ENCODE results near the gene UBXN7.
"Not testable (repeated sequence)": the region's sequence is repeated elsewhere in the genome, so short reads cannot be mapped to it uniquely, and the experiment has no call there.

Gene UBXN7

DNA sequence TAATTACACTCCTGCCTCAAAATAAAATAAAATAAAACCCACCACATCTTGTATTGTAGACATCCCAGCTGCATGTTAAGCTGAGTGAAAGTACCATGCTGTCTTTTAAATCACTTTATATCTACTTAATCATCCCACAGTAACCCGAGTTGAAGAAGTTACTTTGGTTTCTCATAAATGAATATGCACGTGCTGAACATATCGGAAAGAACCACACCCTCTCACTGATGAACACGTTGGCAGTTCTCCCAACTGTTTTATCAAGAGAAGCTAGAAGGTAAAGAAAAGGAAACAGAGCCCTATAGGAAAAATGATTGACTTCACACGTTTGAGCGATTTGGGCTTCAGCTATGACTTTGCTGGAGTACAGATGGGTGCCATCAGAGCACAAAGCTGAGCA is 78.1 kb downstream of the UBXN7 start:
- no peak for DNase-seq

DNA sequence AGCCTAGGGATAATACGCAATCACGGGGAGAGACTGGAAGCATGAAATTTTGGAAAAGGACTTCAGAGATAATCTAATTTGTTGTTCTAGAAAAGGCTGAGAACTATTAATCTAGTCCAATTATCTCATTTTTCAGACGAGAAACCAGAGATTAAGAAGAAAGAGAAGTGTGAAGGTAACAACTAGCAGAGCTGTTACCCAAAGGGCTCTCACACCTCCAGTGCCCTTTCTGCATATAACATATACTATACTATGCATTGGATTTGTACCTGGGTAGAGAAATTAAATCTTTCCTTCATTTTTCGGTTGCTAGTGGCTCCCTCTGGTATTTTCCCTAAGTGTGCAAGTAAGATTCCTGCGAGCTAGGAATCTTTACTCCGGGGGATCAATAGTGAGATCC is 80.7 kb downstream of the UBXN7 start:
- DNase-seq, result no peak

DNA sequence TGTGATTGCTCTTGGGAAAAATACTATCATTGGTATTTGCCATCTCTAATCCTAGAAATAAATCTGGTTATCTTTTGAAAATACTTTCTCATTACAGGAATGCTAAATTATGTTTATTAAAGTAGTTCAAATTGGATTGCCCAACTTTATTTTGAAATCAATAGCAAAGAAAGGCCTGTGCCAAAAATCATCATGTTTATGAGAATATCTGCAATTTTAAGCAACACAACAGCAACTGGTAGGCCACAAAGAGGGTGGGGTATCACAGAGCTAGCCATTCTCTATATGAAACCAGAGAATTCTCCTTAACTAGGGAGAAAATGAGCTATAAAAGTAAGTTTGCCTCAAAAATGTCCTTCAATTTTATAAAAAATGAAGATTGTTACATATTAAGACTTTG is 82.2 kb downstream of the UBXN7 start:
- no peak for DNase-seq

DNA sequence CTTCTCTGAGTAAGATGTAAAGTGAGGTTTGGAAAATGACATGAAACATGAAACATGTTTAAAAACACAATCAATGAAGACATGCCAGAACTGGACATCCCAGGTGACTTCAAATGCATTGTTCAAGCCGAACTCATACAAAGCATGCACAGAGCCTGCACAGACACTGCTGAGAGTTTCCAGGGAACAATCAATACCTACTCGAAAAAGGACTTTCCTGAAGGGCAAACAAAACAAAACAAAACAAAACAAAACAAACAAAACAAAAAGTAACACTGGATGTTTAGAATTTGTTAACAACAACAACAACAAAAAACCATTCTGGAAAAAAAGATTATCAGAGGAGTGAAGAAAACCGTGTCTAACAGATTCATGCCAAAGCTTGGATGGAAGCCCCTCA is 83.5 kb downstream of the UBXN7 start:
- DNase-seq, result no peak

DNA sequence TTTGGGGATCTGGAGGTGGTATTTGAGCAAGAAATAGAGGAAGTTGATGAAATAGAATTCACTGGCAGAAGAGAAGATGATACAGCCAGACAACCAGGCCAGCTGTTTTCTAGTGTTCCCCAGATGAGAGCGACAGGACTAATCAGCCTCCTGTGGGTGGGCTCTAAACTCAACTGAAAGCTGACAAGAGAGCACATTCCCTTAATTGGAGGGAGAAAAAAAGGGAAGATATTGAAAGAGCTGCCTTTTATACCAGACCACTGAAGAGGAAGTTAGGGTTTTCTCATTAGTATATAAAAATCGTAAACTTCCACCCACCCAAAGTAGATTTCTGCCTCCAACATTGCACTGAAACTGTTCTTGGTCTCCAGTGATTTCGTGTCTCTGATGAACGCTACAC is 87.6 kb downstream of the UBXN7 start:
- no peak for DNase-seq

DNA sequence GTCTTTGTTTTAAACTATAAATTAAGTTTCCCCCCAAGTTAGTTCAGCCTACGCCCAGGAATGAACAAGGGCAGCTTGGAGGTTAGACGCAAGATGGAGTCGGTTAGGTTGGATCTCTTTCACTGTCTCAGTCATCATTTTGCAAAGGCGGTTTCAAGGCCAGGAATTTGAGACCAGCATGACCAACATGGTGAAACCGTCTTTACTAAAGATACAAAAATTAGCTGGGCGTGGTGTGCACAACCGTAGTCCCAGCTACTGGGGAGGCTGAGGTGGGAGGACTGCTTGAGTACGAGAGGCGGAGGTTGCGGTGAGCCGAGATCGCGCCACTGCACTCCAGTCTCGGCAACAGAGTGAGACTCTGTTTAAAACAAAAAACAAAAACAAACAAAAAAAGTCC is 88.3 kb downstream of the UBXN7 start:
- not testable (repeated sequence) for DNase-seq

DNA sequence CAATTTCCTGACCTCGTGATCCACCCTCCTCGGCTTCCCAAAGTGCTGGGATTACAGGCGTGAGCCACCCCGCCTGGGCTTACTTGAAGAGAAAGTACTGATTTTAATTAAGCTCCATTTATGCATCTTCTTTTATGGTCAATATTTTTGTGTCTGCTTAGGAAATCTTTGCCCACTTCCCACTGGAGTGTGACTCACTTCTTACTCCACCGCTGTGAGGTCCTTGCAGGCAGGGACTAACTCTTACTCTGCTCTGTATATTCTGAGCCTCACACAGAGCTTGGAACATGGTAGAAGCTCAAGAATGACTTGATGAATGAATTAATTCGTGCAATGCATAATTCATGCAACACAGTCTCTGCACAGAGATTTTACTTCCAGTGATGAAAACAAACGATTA is 91.1 kb downstream of the UBXN7 start:
- no peak for DNase-seq

DNA sequence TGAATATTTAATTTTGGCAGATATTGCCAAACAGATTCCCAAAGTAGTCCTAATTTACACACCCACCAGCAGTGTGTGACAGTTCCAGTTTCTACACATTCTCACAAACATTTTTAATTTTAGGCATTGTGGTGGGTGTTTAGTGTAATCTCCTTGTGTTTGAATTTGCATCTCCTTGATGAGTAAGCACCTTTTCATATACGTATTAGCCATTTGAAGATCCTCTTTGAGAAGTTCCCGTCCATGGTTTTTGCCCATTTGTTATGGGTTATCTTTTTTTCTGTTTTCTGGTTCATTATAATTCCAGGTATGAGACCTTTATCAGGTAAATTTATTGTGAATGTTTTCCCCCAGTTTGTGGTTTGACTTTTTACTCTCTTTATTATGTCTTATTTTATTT is 91.8 kb downstream of the UBXN7 start:
- no peak for DNase-seq

DNA sequence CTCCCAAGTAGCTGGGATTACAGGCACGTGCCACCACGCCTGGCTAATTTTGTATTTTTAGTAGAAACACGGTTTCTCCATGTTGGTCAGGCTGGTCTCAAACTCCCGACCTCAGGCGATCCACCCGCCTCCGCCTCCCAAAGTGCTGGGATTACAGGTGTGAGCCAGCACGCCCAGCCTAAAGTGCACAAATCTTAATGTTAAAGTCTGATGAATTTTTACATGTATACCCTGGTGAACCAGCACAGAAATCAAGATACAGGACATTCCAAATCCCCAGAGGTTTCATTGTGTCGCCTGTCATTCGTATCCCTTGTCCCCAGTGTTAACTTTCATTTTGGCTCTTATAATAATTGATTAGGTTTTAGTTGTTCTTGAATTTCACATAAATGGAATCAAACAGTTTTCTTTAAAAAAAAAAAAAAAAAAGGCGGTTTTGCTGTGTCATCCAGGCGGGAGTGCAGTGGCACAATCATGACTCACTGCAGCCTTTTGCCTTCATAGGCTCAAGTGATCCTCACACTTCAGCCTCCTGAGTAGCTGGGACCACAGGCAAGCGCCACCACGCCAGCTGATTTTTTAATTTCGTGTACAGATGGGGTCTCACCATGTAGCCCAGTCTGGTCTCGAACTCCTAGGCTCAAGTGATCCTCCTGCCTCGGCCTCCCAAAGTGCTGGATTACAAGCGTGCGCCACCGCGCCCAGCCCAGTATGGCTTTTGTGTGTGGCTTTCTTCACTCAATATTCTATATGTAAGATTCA is 92.6 kb downstream of the UBXN7 start:
- no peak for DNase-seq

DNA sequence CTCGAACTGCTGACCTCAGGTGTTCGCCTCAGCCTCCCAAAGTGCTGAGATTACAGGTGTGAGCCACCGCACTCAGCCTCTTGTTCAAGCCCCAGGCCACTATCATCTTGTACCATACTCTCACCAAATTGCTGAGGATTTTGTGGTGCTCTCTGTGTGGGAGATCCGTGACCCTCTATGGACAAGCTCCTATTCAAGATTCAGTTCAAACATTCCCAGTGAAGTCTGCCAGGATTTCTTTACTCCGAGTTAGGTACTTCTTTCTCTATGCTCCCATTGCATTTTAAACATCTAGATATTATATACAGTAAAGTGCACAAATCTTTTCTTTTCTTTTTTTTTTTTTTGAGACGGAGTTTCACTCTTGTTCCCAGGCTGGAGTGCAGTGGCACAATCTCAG is 93.2 kb downstream of the UBXN7 start:
- no peak for DNase-seq

DNA sequence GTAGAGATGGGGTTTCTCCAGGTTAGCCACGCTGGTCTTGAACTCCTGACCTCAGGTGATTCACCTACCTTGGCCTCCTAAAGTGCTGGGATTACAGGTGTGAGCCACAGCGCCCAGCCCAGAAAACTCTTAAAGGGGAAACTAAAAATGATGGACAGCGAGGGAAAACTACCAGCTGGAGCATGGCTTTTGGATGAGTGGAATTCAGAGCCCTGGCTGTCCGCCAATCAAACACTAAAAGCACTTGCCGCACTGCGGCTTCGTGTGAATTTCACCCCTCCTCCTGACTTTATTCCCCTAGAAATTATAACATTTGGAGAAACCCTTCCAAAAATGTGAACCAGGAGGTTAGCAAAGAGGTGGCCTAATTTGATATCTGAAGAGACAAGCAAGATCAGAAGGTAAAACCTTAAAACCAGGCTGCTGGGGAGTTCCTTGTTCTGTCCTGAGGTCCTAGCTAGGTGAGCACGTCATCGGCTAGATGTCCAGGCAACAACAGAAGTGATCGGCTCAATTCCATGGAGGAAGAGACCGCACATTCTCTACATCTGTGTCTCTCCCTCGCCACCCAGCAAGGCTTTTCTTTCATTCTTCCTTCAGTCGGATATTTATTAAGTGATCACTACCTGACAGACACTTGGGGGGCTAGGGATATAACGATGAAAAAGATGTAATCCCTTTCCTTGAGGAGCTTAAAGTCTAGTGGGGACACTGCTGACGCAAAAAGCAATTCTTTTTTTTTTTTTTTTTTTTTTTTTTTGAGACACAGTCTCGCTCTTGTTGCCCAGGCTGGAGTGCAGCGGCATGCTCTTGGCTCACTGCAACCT is 95.7 kb downstream of the UBXN7 start:
- DNase-seq, result no peak

DNA sequence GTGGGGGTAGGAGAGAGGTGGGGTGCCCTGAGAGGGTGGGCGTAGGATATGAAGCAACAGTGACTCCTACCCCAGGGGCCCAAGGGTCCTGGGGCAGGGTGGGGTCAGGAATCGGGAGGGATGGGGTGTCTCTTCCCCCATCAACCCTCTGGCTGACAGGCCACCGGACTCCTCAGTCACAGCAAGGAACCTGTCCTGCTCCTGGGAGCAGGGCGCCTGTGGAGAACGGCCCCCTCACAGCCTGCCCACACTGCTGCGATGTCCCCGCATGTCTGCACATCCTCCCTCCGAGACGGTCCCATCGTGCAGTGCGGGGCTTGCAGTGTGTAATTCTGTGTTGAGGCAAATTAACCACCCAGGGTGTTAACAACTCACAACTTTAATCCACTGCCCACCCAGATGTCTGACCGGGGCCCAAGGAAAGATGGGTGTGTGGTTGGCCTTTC is 96.7 kb downstream of the UBXN7 start:
- DNase-seq, result no peak

DNA sequence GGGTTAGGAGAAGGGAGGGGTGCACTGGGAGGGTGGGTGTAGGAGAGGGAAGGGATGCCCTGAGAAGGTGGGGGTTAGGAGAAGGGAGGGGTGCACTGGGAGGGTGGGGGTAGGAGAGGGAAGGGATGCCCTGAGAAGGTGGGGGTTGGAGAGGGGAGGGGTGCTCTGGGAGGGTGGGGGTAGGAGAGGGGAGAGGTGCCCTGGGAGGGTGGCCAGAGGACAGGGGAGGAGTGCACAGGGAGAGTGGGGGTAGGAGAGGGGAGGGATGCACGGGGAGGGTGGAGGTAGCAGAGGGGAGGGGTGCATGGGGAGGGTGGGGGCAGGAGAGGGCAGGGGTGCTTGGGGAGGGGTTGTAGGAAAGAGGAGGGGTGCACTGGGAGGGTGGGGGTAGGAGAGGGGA is 97.2 kb downstream of the UBXN7 start:
- DNase-seq, result no peak

DNA sequence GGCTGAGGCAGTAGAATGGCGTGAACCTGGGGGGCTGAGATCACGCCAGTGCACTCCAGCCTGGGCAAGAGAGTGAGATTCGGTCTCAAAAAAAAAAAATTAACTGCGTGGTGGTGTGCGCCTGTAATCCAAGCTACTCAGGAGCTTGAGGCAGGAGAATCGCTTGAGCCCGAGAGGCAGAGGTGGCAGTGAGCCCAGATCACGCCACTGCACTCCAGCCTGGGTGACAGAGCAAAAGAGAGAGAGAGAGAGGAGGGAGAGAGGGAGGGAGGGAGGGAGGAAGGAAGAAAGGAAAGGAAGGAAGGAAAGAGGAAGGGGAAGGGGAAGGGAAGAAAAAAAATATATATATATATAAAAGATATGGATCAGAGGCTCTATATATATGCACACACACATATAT is 100.1 kb downstream of the UBXN7 start:
- DNase-seq, result no peak

DNA sequence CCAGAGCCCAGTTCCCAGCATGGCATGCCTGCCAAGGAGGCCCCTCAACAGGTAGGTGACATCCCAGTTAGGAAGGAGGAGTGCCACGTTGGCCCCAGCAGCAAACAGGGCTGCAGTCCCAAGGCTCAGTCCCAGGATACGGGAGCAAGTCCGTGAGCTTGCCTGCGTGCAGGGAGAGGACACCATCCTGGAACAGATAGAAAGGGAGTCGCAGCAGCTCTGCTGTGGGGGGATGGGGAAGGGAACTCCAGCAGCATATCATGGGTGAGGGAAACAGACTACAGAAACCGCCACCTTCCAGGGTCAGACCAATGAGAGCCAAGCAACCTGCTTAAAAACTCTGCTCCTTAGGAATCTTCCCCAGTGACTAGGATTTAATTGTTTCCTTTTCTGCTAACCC is 104.8 kb downstream of the UBXN7 start:
- no peak for DNase-seq

DNA sequence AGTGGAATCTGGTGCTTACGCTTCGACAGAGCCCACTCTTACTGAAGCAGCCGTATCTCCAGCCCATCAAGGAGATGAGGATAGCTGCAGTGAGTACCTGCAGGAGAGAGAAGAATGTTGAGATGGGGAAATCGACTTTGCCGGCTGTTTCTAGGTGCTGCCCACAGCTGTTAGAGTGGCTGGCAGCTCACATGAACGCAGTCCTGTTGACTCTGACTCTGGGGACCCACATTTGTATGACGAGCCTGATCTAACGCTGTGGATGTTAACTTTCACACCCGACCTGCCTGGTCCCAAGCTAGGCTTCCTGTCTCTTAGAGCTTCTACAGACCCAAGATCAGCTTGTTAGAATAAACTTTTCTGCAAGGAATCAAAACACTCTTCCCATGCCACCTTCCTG is 105.3 kb downstream of the UBXN7 start:
- no peak for DNase-seq

DNA sequence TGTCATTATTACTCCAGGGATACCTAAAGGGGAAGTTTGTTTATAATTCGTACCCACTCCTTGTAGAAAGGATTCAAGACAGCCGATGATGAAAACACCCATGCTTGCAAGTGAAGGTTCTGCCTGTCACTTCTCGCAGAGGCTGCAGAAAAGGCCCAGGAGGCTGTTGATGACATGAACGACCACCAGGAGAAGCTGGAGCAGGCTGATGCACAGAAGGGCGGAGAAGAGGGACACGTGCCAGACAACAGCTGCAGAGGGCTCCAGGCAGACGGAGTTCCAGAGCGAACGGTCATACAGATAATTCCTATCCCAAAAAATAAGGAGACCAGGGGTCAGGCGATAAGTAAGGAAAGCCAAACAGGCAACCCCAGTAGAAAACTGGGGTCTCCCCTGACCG is 108.5 kb downstream of the UBXN7 start:
- DNase-seq, result no peak

DNA sequence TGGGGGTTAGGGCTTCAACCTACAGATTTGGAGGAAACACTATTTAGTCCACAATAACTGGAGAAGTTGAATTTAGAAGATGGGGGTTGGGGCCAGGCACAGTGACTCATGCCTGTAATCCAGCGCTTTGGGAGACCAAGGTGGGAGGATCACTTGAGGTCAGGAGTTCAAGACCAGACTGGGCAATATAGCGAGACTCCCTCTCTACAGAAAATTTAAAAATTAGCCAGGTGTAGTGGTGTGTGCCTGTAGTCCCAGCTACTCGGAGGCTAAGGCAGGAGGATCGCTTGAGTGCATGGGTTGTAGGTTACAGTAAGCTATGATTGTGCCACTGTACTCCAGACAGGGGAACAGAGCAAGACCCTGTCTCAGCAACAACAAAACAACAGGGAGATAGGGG is 109.2 kb downstream of the UBXN7 start:
- DNase-seq, result no peak

DNA sequence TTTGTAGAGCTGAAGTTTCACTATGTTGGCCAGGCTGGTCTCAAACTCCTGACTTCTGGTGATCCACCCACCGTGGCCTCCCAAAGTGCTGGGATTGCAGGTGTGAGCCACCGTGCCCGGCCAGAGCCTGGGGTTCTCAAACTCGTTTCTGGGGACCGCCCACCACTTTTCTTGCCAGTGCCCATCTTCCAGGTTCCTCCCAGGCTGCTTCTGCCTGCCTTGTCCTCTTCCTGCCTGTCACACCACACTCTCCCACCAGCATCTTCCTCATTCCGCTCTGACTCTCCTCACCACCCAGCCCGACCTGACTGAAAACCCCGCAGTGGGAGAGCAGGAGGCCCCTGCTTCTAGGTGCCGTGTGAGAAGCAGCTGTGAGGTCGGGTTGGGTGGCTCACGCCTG is 111.1 kb downstream of the UBXN7 start:
- DNase-seq, result no peak

DNA sequence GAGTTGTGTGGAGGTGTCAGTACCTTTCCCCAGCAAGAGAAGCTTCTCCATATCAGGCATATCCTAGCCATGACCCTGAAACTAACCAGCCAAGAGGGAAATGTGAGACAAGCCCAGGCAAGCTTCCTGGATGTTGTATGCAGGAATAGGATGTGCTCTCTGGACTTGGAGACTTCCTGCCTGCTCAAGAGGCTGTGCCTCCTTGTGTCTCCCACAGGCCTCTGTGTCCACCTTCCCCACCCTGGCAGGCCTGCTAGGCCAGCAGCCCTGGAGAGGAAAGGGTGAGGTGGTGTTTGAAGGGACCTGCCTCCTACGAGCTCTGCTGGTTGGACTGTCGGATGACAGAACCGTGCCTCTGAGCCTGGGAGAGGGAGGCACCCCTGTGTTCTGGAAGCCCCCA is 112.1 kb downstream of the UBXN7 start:
- no peak for DNase-seq

DNA sequence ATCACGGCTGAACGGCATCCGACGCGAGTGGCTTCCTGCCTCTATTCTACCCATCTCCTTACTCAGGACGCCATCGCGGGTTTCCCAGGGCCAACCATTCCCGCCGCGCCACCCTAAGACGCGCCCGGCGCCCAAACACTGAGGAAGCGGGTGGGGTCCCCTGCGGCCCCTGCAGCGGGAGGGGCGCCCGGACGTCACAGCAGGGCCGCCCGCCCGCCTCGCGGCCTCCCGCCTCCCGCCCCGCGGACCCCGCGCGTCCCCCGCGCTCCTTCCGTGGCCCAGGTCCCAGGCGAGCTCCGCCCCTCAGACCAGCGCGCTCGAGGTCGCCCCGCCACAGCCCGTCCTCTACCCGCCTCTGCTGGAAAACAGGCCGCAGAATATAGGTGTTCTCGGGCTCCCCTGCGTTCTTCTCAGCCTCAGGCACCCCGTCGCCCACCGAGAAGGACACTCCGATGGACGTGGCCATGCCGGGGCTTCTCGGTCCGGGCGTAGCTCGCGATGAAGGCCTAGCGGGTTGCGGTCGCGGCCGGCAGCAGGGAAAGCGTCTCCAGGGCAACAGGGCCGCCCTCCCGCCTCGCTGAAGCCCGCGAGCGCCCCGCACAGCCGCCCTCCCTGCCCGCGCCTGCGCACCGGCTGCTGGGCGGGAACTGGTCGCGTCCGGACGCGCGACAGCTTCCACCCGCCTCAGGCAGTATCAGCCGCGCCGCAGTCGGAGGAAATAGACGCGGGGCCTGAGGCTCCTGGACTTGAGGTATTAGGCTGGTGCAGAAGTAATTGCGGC is 114.3 kb downstream of the UBXN7 start, which contains the start of gene DYNLT2B:
Gene DYNLT2B (minus strand): TSS at position 554 of the 781 bp plus-strand sequence. CDS start 88 bp downstream, at position 466.
- peak; percentile 93 for DNase-seq

DNA sequence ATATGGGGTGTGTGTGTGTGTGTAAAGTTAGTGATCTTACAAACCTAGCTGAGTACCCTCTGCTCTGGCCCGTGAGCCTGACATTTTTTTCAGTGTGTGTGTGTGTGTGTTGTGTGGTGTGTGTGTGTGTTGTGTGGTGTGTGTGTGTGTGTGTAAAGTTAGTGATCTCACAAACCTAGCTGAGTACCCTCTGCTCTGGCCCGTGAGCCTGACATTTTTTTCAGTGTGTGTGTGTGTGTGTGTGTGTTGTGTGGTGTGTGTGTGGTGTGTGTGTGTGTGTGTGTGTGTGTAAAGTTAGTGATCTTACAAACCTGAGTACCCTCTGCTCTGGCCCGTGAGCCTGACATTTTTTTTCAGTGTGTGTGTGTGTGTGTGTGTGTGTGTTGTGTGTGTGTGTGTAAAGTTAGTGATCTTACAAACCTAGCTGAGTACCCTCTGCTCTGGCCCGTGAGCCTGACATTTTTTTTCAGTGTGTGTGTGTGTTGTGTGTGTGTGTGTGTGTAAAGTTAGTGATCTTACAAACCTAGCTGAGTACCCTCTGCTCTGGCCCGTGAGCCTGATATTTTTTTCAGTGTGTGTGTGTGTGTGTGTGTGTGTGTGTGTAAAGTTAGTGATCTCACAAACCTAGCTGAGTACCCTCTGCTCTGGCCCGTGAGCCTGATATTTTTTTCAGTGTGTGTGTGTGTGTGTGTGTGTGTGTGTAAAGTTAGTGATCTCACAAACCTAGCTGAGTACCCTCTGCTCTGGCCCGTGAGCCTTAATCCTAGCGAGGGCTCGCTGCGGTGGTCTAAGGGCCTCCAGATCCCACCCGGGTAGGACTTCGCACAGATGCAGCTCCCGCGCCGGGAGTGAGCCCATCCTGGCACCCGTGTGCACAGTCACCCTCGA is 115.2 kb downstream of the UBXN7 start:
- DNase-seq, result not testable (repeated sequence)

Measured in activated CD4-positive, alpha-beta T cell treated with anti-CD3 and anti-CD28 coated beads, Interleukin-2, Interleukin-6, amounts not matched to agents 100 ng/mL and 50 ng/mL, durations not matched to agents 16 hours and 8 hours (primary cell).